HCT116 (cell line): ENCODE measurements around the gene TNPO1. TPM values are rescaled to one million over a fixed set of nuclear protein-coding genes. Genes with fewer than 3 reads are reported as not detected.

Source experiments
- ATAC-seq: fragments of 200-7000 bp; cut with Tn5 transposase; 2 replicates; pipeline ENCODE4 v1.9.1; 2020; ENCODE audit warnings: mild to moderate bottlenecking, moderate library complexity
- BruUV-seq: library from RNA; stranded (reverse); fragments of 400-500 nt; replicated peaks from 2 replicates; lab custom pipeline; 2021; lab: Mats Ljungman, UMichigan
- CTCF ChIA-PET: fragments of 300-600 bp; sonication (Branson Sonifier 250); formaldehyde crosslinking; loops from one replicate; lab custom pipeline; 2021; ENCODE audit warnings: antibody characterized with exemption; lab: Charles Lee
- POLR2A ChIA-PET: fragments of 300-600, 350-600 bp; sonication (Branson Sonifier 250); formaldehyde crosslinking; loops from one replicate; lab custom pipeline; 2021; ENCODE audit warnings: antibody characterized with exemption; lab: Charles Lee
- RAD21 ChIA-PET, 2 experiments: fragments of 300-600 bp; sonication (Branson Sonifier 250); formaldehyde crosslinking; loops; one replicate each; lab custom pipeline; 2023; ENCODE audit warnings: low total read pairs in 2 of 2; ENCODE audit not compliant: uncharacterized antibody in 2 of 2, unreplicated experiment in 2 of 2, low non-redundant PET in 1 of 2; lab: Charles Lee
- DNase-seq: peaks from one replicate; pipeline ENCODE4 v3.0.0-alpha.2; 2010; ENCODE audit warnings: low read depth, low spot score
- H2AFZ ChIP-seq: fragments of 200-600 bp; shearing (Covaris generic), sonication (generic); 2 replicates; pipeline ENCODE4 v1.6.1; 2017; ENCODE audit warnings: low read depth, mixed run types, mixed read lengths, antibody characterized with exemption, low read length; ENCODE audit not compliant: poor library complexity, severe bottlenecking
- H3K27ac ChIP-seq: 2 replicates; pipeline ENCODE4 v1.5.1; 2012; ENCODE audit warnings: low read depth, low read length
- H3K27me3 ChIP-seq: fragments of 200-600 bp; sonication (generic); 2 replicates; pipeline ENCODE4 v1.6.1; 2016; ENCODE audit warnings: mixed run types, low read length, mixed read lengths; ENCODE audit not compliant: insufficient read depth
- H3K36me3 ChIP-seq, 2 experiments: fragments of 200-500 bp in 1 of 2; fragments of 200-600 bp in 1 of 2; sonication (Bioruptor generic) in 1 of 2; sonication (generic) in 1 of 2; 2 replicates each; pipeline versions ENCODE4 v1.5.1 to v1.6.1; 2014 to 2016; ENCODE audit warnings: low read length in 2 of 2, inconsistent platforms in 1 of 2, mixed read lengths in 1 of 2, mixed run types in 1 of 2; ENCODE audit not compliant: insufficient read depth in 2 of 2, control insufficient read depth in 1 of 2
- H3K4me1 ChIP-seq, 2 experiments: fragments of 200-600 bp in 1 of 2; sonication (generic) in 1 of 2; 2 replicates each; pipeline versions ENCODE4 v1.5.1 to v1.6.1; 2012 to 2017; ENCODE audit warnings: low read length in 2 of 2, inconsistent platforms in 1 of 2, mild to moderate bottlenecking in 1 of 2, mixed read lengths in 1 of 2, mixed run types in 1 of 2, moderate library complexity in 1 of 2; ENCODE audit not compliant: insufficient read depth in 2 of 2, control insufficient read depth in 1 of 2
- H3K4me2 ChIP-seq: fragments of 200-600 bp; sonication (generic); 2 replicates; pipeline ENCODE4 v1.6.1; 2017; ENCODE audit warnings: mixed run types, low read length, mixed read lengths
- H3K4me3 ChIP-seq, 2 experiments: fragments of 200-600 bp in 1 of 2; sonication (generic) in 1 of 2; replicated peaks in 1 of 2; 2 replicates each; pipeline ENCODE4 v1.5.1; 2011 to 2016; ENCODE audit warnings: low read length in 2 of 2, control low read depth in 1 of 2, low read depth in 1 of 2, mild to moderate bottlenecking in 1 of 2, mixed read lengths in 1 of 2, mixed run types in 1 of 2
- H3K79me2 ChIP-seq: fragments of 200-600 bp; sonication (generic); 2 replicates; pipeline ENCODE4 v1.6.1; 2017; ENCODE audit warnings: mild to moderate bottlenecking, mixed run types, low read length, moderate library complexity, mixed read lengths; ENCODE audit not compliant: insufficient read depth
- H3K9ac ChIP-seq: fragments of 200-600 bp; sonication (generic); 2 replicates; pipeline ENCODE4 v1.6.1; 2016; ENCODE audit warnings: low read length, mixed read lengths
- H3K9me2 ChIP-seq: fragments of 200-600 bp; sonication (generic), shearing (Covaris generic); 2 replicates; pipeline ENCODE4 v1.6.1; 2017; ENCODE audit warnings: mixed run types, mild to moderate bottlenecking, moderate library complexity; ENCODE audit not compliant: insufficient read depth
- H3K9me3 ChIP-seq, 2 experiments: fragments of 200-500 bp in 1 of 2; fragments of 200-600 bp in 1 of 2; sonication (Bioruptor generic) in 1 of 2; sonication (generic) in 1 of 2; 2 replicates each; pipeline ENCODE4 v1.6.1; 2014 to 2017; ENCODE audit warnings: low read length in 2 of 2, mixed read lengths in 2 of 2, inconsistent platforms in 1 of 2, low read depth in 1 of 2, mild to moderate bottlenecking in 1 of 2, mixed run types in 1 of 2, moderate library complexity in 1 of 2; ENCODE audit not compliant: control insufficient read depth in 1 of 2, insufficient read depth in 1 of 2
- H4K20me1 ChIP-seq: fragments of 200-600 bp; sonication (generic), shearing (Covaris generic); 2 replicates; pipeline ENCODE4 v1.6.1; 2017; ENCODE audit warnings: mixed run types, mild to moderate bottlenecking, moderate library complexity; ENCODE audit not compliant: insufficient read depth
- CEBPB ChIP-seq: IDR thresholded peaks from 2 replicates; pipeline ENCODE4 v1.6.1; 2012; ENCODE audit warnings: low read depth
- CTCF ChIP-seq, 3 experiments: fragments of 200-600 bp in 1 of 3; sonication (generic) in 1 of 3; IDR thresholded peaks in 2 of 3; conservative IDR thresholded peaks in 1 of 3; 2 replicates each; pipeline ENCODE4 v1.5.1; 2012 to 2017; ENCODE audit warnings: low read depth in 2 of 3, low read length in 2 of 3, antibody characterized with exemption in 1 of 3, borderline replicate concordance in 1 of 3, control low read depth in 1 of 3, mild to moderate bottlenecking in 1 of 3, mixed read lengths in 1 of 3, mixed run types in 1 of 3, moderate library complexity in 1 of 3; ENCODE audit not compliant: insufficient read depth in 1 of 3
- EGR1 ChIP-seq: IDR thresholded peaks from 2 replicates; pipeline ENCODE4 v1.6.1; 2012; ENCODE audit warnings: low read depth
- EZH2 ChIP-seq: fragments of 200-600 bp; sonication (generic); IDR thresholded peaks from 2 replicates; pipeline ENCODE4 v1.6.1; 2017; ENCODE audit warnings: antibody characterized with exemption, mixed run types
- JUND ChIP-seq: IDR thresholded peaks from 2 replicates; pipeline ENCODE4 v1.6.1; 2012
- POLR2A ChIP-seq: IDR thresholded peaks from 2 replicates; pipeline ENCODE4 v1.7.0; 2011; ENCODE audit warnings: borderline replicate concordance; ENCODE audit not compliant: insufficient read depth, insufficient read length; ENCODE audit errors: extremely low read depth
- POLR2AphosphoS5 ChIP-seq: IDR thresholded peaks from 2 replicates; pipeline ENCODE4 v1.6.1; 2011; ENCODE audit warnings: mild to moderate bottlenecking, low read depth, low read length, moderate library complexity
- TCF7L2 ChIP-seq: IDR thresholded peaks from 2 replicates; pipeline ENCODE4 v1.7.0; 2011; ENCODE audit warnings: borderline replicate concordance, inconsistent platforms; ENCODE audit not compliant: insufficient read depth, insufficient read length; ENCODE audit errors: extremely low read depth
- YY1 ChIP-seq: IDR thresholded peaks from 2 replicates; pipeline ENCODE4 v1.6.1; 2011; ENCODE audit warnings: low read length, low read depth, moderate library complexity, mild to moderate bottlenecking; ENCODE audit not compliant: insufficient replicate concordance; ENCODE audit errors: extremely low read depth
- ZBTB33 ChIP-seq: IDR thresholded peaks from 2 replicates; pipeline ENCODE4 v1.6.1; 2011; ENCODE audit warnings: mild to moderate bottlenecking, low read length, moderate library complexity; ENCODE audit not compliant: insufficient replicate concordance; ENCODE audit errors: extremely low read depth
- ZFX ChIP-seq: fragments of 450-650 bp; IDR thresholded peaks from 2 replicates; pipeline ENCODE4 v1.6.1; 2017
- ZNF274 ChIP-seq: fragments of 200-500 bp; sonication (Bioruptor generic); IDR thresholded peaks from 2 replicates; pipeline ENCODE4 v1.6.1; 2014; ENCODE audit warnings: mild to moderate bottlenecking, low read depth, low read length, inconsistent platforms
- intact Hi-C: fragments of 100-400 bp; cut with micrococcal nuclease; formaldehyde crosslinking; loops from 2 replicates; pipeline ENCODE4 v1.10.0; 2022
- total RNA-seq: library from RNA; stranded (reverse); gene quantifications from one replicate; pipeline ENCODE4 v1.2.1, GENCODE V29; 2021; ENCODE audit not compliant: unreplicated experiment

Gene TNPO1
- total RNA-seq, 1 experiment from 2014 or later, result 104 TPM

DNA sequence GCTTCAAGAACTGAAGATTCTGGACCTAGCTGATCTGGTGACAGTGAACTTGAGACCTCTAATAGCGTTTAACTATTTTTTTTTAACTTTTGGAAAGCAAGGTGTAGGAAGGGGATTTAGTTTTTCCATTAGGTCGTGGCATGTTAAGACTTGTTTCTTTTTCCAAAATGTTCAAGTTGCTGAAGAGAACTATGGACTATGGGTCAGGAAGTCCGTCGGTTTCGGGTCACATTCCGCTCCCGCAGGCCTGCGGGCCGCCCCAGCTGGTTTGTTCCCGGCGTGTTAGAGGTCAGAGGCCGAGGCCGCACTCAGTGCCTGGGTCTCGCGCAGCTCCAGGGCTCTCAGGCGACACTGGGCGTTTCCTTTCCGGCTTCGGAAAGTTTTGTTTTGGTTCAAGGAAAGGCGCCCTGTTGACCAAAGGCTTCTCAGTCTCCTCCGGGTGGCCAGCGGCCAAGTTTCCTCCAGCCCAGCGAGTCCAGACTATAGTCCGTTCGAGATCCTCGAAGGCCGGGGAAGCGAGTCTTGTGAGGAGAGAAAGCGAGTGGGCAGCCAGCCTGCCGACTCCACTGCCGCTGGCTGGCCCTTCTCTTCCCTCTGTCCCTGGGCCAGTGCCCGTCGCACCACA lies 138.8 kb downstream of the TNPO1 start:
- peak; percentile 53 for TF ChIP-seq TCF7L2
- no peak for TF ChIP-seq EZH2
- TF ChIP-seq, all 23 proteins: peak for 1
- H3K27ac ChIP-seq, result peak overlapping the region; percentile 92
- H3K36me3 ChIP-seq, result no peaks in the 10 kb centered on the region
- peak overlapping the region; percentile 97 for H3K4me2 ChIP-seq
- peaks cover 28 to 61% of the 10 kb centered on the region in 2 experiments for H3K4me1 ChIP-seq
- RAD21 ChIA-PET, result no interaction called here
- peak overlapping the region; percentile 49 for H2AFZ ChIP-seq
- no peaks in the 10 kb centered on the region for H3K9me2 ChIP-seq
- H4K20me1 ChIP-seq, result no peaks in the 10 kb centered on the region
- peaks cover 39% of the 10 kb centered on the region for H3K79me2 ChIP-seq
- ATAC-seq (peak; percentile 53), DNase-seq (no peak)
- H3K4me3 ChIP-seq, result peak overlapping the region; percentile 58 to 77
- H3K9ac ChIP-seq, result peak overlapping the region; percentile 83
- CTCF ChIA-PET, result interaction anchor here (1.5 kb wide), 1 partner anchor 246 kb away, joined by 6 read pairs; no protein-coding TSS in a partner anchor
- BruUV-seq, result TSS peak; percentile 94
- no peaks in the 10 kb centered on the region for H3K9me3 ChIP-seq
- POLR2A ChIA-PET, result interaction anchor here (1.3 kb wide), 1 partner anchor 35 kb away, joined by 5 read pairs; no protein-coding TSS in a partner anchor
- intact Hi-C loops, result loop anchor here (10.0 kb wide), 2 partner anchors 260 to 500 kb away; no protein-coding TSS in a partner anchor
- no peaks in the 10 kb centered on the region for H3K27me3 ChIP-seq

- no peaks in the 10 kb centered on the region for H3K36me3 ChIP-seq
- H3K4me1 ChIP-seq, result peaks cover 22 to 55% of the 10 kb centered on the region in 2 experiments
- peak within 1 kb of the TSS; percentile 49 for H2AFZ ChIP-seq
- no peaks in the 10 kb centered on the region for H3K27me3 ChIP-seq
- peak; percentile 87 for ATAC-seq
- peaks cover 45% of the 10 kb centered on the region for H3K79me2 ChIP-seq
- H3K9ac ChIP-seq, result peak within 1 kb of the TSS; percentile 83
- peak within 1 kb of the TSS; percentile 97 for H3K4me2 ChIP-seq
- H3K9me2 ChIP-seq, result no peaks in the 10 kb centered on the region
- no peaks in the 10 kb centered on the region for H3K9me3 ChIP-seq
- CTCF ChIA-PET, result interaction anchor here (1.5 kb wide), 1 partner anchor 246 kb away, joined by 6 read pairs; no protein-coding TSS in a partner anchor
- peak within 1 kb of the TSS; percentile 92 for H3K27ac ChIP-seq
- RAD21 ChIA-PET, result no interaction called here
- peak within 1 kb of the TSS; percentile 61 to 77 for H3K4me3 ChIP-seq
- DNase-seq, result peak; percentile 94
- POLR2A ChIA-PET, result no interaction called here
- intact Hi-C loops, result loop anchor here (10.0 kb wide), 2 partner anchors 259 to 499 kb away; no protein-coding TSS in a partner anchor
- no peaks in the 10 kb centered on the region for H4K20me1 ChIP-seq
- BruUV-seq, result no TSS peak
- peak; percentile 50 to 77 (median 72); a peak in 5 of 6 replicates for TF ChIP-seq CTCF (IDR thresholded peaks at IDR 0.05 in 2 of 3, conservative IDR thresholded peaks at IDR 0.05 in 1 of 3; ENCODE audit: borderline replicate concordance in 1 of 3, insufficient read depth in 1 of 3, low read depth in 2 of 3, low read length in 2 of 3)
- peak; percentile 81 for TF ChIP-seq EGR1
- no peak for TF ChIP-seq CEBPB
- peak; percentile 57 for TF ChIP-seq ZBTB33
- TF ChIP-seq YY1, result peak; percentile 50
- TF ChIP-seq JUND, result 0 out of 2 replicates have a peak, but pooled peaks have one; percentile 34
- TF ChIP-seq POLR2AphosphoS5, result peak; percentile 84
- TF ChIP-seq ZNF274, result no peak
- peak; percentile 70 for TF ChIP-seq POLR2A
- TF ChIP-seq ZFX, result no peak; the same call in 1 of the 2 replicates
Observed at GRCh38 chr5:72955768-72956323, 139.4 kb downstream of the TNPO1 start, which contains the start of gene FCHO2. FCHO2 (plus strand) TSS chr5:72956041; CDS start chr5:72956097, 56 bp downstream.
